GM13976 (cell line): Measurements from ENCODE around the gene CELF2.
A peak's percentile ranks its signal among the peaks of the same experiment; 100 is the strongest.

ENCODE experiments used
- DNase-seq: peaks from one replicate; pipeline ENCODE4 v3.0.0; 2012; ENCODE audit warnings: low spot score
- in situ Hi-C: fragments of 300-500 bp; cut with MboI; formaldehyde crosslinking; loops from one replicate; pipeline ENCODE4 v1.12.0; 2022; ENCODE audit warnings: low sequenced_read_pairs, mixed read lengths, inconsistent platforms; ENCODE audit not compliant: unreplicated experiment
- TF ChIP-seq, protein P1 (sequence below): IDR thresholded peaks from 2 replicates; pipeline ENCODE4 v1.5.1; 2012; ENCODE audit warnings: borderline replicate concordance, mild to moderate bottlenecking; ENCODE audit not compliant: insufficient read depth; ENCODE audit errors: extremely low read depth, missing control alignments, control extremely low read depth

The CELF2 gene

DNA sequence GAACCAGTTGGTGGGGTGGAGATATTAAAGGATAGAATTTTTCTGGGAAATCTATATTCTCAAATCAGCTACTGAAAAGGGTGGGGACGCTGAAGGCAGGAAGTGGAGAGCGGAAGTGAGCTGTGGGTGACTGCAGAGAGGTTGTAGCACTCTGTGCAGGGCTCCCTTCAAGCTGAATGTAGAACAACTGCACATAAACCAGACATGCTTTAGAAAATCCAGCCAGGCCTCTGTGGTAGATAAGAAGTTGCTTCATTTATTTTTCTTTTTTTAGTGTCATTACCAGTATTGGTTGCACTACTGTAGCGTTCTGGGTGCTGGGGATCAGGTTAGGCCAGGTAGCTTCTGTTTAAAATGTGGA is 127.8 kb downstream of the CELF2 start:
- in situ Hi-C loops = no loop called here
- DNase-seq = peak; percentile 57
- TF ChIP-seq, protein P1, sequence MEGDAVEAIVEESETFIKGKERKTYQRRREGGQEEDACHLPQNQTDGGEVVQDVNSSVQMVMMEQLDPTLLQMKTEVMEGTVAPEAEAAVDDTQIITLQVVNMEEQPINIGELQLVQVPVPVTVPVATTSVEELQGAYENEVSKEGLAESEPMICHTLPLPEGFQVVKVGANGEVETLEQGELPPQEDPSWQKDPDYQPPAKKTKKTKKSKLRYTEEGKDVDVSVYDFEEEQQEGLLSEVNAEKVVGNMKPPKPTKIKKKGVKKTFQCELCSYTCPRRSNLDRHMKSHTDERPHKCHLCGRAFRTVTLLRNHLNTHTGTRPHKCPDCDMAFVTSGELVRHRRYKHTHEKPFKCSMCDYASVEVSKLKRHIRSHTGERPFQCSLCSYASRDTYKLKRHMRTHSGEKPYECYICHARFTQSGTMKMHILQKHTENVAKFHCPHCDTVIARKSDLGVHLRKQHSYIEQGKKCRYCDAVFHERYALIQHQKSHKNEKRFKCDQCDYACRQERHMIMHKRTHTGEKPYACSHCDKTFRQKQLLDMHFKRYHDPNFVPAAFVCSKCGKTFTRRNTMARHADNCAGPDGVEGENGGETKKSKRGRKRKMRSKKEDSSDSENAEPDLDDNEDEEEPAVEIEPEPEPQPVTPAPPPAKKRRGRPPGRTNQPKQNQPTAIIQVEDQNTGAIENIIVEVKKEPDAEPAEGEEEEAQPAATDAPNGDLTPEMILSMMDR = no peak

DNA sequence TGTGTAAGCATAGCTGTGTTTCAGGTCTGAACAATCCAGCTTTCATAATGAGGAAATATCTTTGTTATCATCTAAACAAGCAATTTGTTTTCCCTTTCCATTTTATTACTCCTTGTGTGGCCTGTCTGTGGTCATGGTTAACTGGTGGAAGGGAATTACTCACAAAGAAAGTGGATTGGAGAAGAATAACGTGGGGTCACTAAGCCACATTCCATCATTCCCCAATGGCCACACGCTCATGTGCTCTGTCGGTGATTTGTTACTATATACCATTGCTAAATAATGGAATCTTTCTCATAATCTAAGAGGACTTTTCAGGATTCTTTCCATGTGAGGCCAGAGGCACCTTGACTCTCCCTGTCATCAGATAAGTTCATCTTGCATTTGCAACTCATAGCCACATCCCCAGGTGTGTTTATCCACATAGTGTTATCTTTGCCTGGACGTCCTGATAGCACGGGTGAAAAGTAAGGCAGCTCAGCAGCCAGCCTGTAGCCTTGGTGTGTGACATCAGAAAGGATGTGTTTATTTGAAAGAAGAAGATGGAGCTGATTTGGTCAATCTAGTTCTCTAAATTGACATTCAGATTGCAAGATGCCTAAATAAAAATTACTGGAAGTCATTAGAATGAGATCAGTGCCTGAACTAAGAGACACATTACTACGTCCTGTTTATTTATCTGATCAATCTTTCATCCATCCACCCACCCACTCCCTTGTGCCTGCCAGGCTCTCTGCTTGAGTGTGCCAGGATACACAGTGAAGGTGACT is 128.9 kb downstream of the CELF2 start:
- in situ Hi-C loops = no loop called here
- no peak for DNase-seq
- TF ChIP-seq, protein P1 = no peak

DNA sequence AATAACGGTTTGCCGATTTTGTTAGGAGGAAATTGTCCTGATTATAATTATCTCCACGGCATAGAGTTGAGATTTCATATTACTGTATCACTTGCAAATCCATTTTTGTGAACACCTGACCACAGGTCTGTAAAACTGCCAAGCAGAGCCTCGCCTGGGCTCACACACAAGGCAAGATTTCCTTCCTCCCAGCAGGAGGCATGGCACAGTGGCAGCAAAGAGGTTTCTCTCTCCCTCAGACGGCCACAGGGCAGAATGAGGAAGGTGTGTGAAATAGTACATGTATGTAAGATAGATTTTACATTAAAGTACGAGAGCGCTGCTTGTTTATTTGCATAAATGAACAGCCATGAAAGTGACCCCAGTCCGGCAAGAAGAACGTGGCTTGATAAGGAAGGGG is 130.1 kb downstream of the CELF2 start:
- TF ChIP-seq, protein P1 = peak; percentile 36
- in situ Hi-C loops = no loop called here
- DNase-seq = no peak

DNA sequence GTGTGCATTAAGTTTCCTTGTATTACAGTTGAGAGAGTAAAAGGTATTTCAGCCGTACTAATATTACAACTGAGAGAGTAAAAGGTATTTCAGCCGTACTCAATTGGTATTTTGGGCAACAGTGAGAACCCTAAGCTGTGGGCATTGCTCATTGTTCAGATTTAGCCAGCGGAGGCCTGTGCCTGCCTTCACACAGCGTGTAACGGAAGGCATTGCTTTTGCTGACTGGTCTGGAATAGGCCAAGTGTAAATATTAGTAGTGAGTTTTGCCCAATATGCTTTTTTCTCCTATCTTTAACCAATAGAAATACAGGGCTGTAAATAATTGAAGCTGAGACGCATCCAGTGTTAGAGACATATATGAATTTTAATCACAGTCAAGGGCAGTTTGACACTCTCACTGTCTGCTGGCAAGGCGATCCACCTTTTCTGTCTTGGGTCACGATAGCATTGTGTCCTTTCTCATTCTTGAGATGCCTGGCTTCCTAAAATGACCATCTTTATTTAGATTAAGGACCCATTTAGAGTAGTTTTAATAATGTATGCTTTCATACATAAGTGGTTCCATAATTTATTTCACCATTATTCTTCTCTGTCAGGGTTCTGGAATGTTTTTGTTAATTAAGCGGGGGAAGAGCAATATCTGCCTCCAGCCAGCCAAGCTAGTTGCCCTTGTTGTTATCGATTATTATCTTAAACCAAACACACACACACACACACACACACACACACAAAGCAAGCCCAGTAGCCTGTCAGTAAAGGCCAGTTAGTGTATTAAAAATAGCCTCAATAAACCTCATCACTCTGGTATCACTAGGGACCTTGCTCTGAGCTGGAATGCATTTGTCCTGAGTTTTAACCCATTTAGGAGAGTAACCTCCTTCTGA is 130.7 kb downstream of the CELF2 start:
- TF ChIP-seq, protein P1 = no peak
- no peak for DNase-seq
- in situ Hi-C loops = no loop called here

DNA sequence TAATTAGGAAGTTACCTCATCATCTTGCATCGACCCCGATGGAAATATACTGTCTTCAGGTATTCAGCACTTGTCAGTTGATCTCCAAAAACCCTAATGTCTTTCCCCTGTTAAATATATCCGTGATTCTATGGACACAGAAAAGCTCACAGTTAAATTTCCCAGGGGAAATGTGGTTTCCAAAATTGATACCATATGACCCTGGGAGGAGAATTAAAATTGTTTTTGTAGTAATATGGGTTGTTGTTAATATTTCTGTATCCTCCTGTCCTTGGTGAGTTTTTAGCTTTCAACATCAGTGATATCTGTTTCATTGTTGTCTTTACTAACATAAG is 132.1 kb downstream of the CELF2 start:
- DNase-seq = no peak
- TF ChIP-seq, protein P1 = no peak
- in situ Hi-C loops = no loop called here

DNA sequence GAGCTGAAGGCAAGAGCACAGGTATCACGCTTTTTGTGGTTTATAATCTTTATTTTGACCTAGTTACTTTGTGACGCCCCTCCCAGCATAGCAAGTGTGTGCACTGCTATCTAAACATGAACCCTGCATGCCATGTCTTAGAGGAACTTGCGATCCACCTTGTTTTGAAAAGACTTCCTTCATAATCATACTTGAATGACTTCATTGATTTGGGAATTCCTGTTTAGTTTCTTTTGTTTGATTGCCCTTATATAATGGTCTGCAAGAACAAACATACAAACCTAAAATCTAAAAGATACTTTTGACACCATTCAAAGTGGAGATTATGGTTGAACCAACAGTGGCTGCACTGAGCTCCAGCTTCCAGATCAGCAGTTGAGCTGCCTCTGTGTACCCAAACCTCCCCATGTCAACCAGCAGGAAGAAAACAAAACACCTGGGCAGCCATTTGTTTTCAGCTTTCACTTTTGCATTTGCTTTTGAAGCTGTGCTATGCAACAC is 132.6 kb downstream of the CELF2 start:
- TF ChIP-seq, protein P1 = no peak
- in situ Hi-C loops = no loop called here
- no peak for DNase-seq
